Panc1 (cell line): ENCODE measurements around the gene TSPO2. TPM values are rescaled to one million over a fixed set of nuclear protein-coding genes. Genes with fewer than 3 reads are reported as not detected.

Experiments
- ATAC-seq: fragments of 200-7000 bp; cut with Tn5 transposase; 2 replicates; pipeline ENCODE4 v1.9.1; 2020; ENCODE audit warnings: mild to moderate bottlenecking, moderate library complexity
- BruUV-seq: library from RNA; stranded (reverse); fragments of 400-500 nt; replicated peaks from 2 replicates; lab custom pipeline; 2021; lab: Mats Ljungman, UMichigan
- CTCF ChIA-PET: fragments of 300-600 bp; sonication (Branson Sonifier 250); formaldehyde crosslinking; loops from one replicate; lab custom pipeline; 2022; ENCODE audit warnings: antibody characterized with exemption; lab: Charles Lee
- POLR2A ChIA-PET: fragments of 300-600 bp; sonication (Branson Sonifier 250); formaldehyde crosslinking; loops from one replicate; lab custom pipeline; 2022; ENCODE audit warnings: antibody characterized with exemption; lab: Charles Lee
- DNase-seq: peaks from one replicate; pipeline ENCODE4 v3.0.0-alpha.2; 2010; ENCODE audit warnings: low read depth, low spot score
- H3K27ac ChIP-seq: 2 replicates; pipeline ENCODE4 v1.5.1; 2011; ENCODE audit warnings: mild to moderate bottlenecking, low read length, inconsistent platforms
- H3K27me3 ChIP-seq: fragments of 200-500 bp; sonication (Bioruptor generic); 2 replicates; pipeline ENCODE4 v1.6.0; 2014; ENCODE audit warnings: low read length, inconsistent platforms; ENCODE audit not compliant: control insufficient read depth, insufficient read depth
- H3K36me3 ChIP-seq: fragments of 200-500 bp; sonication (Bioruptor generic); 2 replicates; pipeline ENCODE4 v1.5.1; 2014; ENCODE audit warnings: inconsistent platforms, mild to moderate bottlenecking, low read length, moderate library complexity; ENCODE audit not compliant: control insufficient read depth, insufficient read depth
- H3K4me1 ChIP-seq: 2 replicates; pipeline ENCODE4 v1.5.1; 2011; ENCODE audit warnings: inconsistent platforms, mild to moderate bottlenecking, low read length, moderate library complexity; ENCODE audit not compliant: control insufficient read depth, insufficient read depth
- H3K4me3 ChIP-seq, 2 experiments: 2 replicates each; pipeline ENCODE4 v1.5.1; 2011 to 2012; ENCODE audit warnings: low read depth in 2 of 2, low read length in 2 of 2, mild to moderate bottlenecking in 2 of 2, inconsistent platforms in 1 of 2, moderate library complexity in 1 of 2
- H3K9me3 ChIP-seq: fragments of 200-500 bp; sonication (Bioruptor generic); 2 replicates; pipeline ENCODE4 v1.5.1; 2014; ENCODE audit warnings: low read depth, mild to moderate bottlenecking, inconsistent platforms, low read length, moderate library complexity; ENCODE audit not compliant: control insufficient read depth, insufficient read depth
- POLR2AphosphoS5 ChIP-seq: IDR thresholded peaks from 2 replicates; pipeline ENCODE4 v1.6.1; 2012; ENCODE audit warnings: mild to moderate bottlenecking, low read depth, low read length, moderate library complexity
- SIN3A ChIP-seq: IDR thresholded peaks from 2 replicates; pipeline ENCODE4 v1.6.1; 2012; ENCODE audit warnings: low read depth, mild to moderate bottlenecking, low read length, moderate library complexity, borderline replicate concordance; ENCODE audit not compliant: insufficient read depth
- TCF7L2 ChIP-seq: IDR thresholded peaks from 2 replicates; pipeline ENCODE4 v1.6.1; 2011; ENCODE audit warnings: mild to moderate bottlenecking, low read depth, low read length, inconsistent platforms
- in situ Hi-C: cut with HindIII; loops from 2 replicates; pipeline ENCODE4 v1.10.0; 2016; ENCODE audit warnings: low sequenced_read_pairs, low pct_unique_long_range_greater_than_20kb
- intact Hi-C: fragments of 100-400 bp; cut with micrococcal nuclease; formaldehyde crosslinking; loops from one replicate; pipeline ENCODE4 v1.10.0; 2022; ENCODE audit not compliant: unreplicated experiment
- total RNA-seq: library from RNA; stranded (reverse); gene quantifications from one replicate; pipeline ENCODE4 v1.2.1, GENCODE V29; 2021; ENCODE audit not compliant: unreplicated experiment
- TF ChIP-seq, protein P1 (sequence below): fragments of 450-650 bp; IDR thresholded peaks from 2 replicates; pipeline ENCODE4 v1.5.1; 2017; ENCODE audit warnings: mild to moderate bottlenecking
- TF ChIP-seq, protein P2 (sequence below), 2 experiments: IDR thresholded peaks; 2 replicates each; pipeline ENCODE4 v1.6.1; 2011 to 2012; ENCODE audit warnings: low read depth in 2 of 2, control low read depth in 1 of 2, low read length in 1 of 2, mild to moderate bottlenecking in 1 of 2, moderate library complexity in 1 of 2; ENCODE audit not compliant: insufficient read depth in 1 of 2

TSPO2 gene
- total RNA-seq, 1 experiment from 2014 or later: not detected

DNA sequence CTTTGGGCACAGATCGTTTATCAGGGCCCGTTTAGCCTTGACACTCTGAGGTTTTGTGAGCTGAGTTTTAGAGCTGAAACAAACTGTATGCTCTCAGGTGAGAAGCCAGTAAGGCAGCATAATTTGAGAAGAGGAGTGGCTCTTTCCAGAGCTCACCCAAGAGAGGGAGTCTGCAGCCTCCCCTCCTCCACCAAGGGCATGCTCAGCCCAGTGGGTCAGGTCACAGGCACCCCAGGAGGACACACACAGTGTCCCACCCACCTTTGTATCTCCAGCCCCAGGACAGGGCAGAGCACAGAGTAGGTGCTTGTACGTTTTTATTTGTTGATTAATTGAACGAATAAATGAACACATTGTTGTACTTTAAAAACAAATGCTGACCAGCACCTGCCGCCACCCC is 3.4 kb downstream of the TSPO2 start:
- in situ Hi-C loops: no loop called here

DNA sequence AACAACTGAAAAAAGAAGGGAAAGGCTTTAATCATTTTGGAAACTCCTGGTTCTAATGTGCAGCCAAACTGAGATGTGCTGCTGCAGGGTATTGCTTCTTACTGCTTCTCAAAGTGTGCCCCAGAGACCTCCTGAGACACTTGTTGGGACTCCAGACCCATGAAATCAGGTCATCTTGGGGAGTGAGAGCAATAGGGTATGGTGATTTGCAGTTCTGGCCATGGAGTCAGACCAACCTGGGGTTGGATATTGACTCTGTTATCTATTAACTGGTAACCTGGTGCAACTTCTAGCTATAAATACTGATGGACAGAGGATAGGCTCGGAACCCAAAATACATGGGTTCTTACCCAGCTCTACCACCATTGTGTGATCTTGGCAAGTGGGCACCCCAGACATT is 3.8 kb downstream of the TSPO2 start:
- in situ Hi-C loops: no loop called here
- Histone ChIP-seq H3K36me3 (no peaks in the 10 kb centered on the region), H3K27ac (no peak overlapping the region), H3K4me3 (no peak overlapping the region), H3K4me1 (0 out of 2 replicates have a peak, but pooled peaks cover 2% of the 10 kb centered on the region), H3K9me3 (no peaks in the 10 kb centered on the region), H3K27me3 (no peaks in the 10 kb centered on the region)
- TF ChIP-seq TCF7L2: no peak
- TF ChIP-seq, protein P1, sequence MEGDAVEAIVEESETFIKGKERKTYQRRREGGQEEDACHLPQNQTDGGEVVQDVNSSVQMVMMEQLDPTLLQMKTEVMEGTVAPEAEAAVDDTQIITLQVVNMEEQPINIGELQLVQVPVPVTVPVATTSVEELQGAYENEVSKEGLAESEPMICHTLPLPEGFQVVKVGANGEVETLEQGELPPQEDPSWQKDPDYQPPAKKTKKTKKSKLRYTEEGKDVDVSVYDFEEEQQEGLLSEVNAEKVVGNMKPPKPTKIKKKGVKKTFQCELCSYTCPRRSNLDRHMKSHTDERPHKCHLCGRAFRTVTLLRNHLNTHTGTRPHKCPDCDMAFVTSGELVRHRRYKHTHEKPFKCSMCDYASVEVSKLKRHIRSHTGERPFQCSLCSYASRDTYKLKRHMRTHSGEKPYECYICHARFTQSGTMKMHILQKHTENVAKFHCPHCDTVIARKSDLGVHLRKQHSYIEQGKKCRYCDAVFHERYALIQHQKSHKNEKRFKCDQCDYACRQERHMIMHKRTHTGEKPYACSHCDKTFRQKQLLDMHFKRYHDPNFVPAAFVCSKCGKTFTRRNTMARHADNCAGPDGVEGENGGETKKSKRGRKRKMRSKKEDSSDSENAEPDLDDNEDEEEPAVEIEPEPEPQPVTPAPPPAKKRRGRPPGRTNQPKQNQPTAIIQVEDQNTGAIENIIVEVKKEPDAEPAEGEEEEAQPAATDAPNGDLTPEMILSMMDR: no peak
- TF ChIP-seq SIN3A: no peak
- TF ChIP-seq, protein P2, sequence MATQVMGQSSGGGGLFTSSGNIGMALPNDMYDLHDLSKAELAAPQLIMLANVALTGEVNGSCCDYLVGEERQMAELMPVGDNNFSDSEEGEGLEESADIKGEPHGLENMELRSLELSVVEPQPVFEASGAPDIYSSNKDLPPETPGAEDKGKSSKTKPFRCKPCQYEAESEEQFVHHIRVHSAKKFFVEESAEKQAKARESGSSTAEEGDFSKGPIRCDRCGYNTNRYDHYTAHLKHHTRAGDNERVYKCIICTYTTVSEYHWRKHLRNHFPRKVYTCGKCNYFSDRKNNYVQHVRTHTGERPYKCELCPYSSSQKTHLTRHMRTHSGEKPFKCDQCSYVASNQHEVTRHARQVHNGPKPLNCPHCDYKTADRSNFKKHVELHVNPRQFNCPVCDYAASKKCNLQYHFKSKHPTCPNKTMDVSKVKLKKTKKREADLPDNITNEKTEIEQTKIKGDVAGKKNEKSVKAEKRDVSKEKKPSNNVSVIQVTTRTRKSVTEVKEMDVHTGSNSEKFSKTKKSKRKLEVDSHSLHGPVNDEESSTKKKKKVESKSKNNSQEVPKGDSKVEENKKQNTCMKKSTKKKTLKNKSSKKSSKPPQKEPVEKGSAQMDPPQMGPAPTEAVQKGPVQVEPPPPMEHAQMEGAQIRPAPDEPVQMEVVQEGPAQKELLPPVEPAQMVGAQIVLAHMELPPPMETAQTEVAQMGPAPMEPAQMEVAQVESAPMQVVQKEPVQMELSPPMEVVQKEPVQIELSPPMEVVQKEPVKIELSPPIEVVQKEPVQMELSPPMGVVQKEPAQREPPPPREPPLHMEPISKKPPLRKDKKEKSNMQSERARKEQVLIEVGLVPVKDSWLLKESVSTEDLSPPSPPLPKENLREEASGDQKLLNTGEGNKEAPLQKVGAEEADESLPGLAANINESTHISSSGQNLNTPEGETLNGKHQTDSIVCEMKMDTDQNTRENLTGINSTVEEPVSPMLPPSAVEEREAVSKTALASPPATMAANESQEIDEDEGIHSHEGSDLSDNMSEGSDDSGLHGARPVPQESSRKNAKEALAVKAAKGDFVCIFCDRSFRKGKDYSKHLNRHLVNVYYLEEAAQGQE (IDR thresholded peaks at IDR 0.05; ENCODE audit: insufficient read depth in 1 of 2, low read depth in 2 of 2, low read length in 1 of 2): no peak
- TF ChIP-seq POLR2AphosphoS5: no peak
- no TSS peak for BruUV-seq
- POLR2A ChIA-PET: no interaction called here
- intact Hi-C loops: no loop called here
- CTCF ChIA-PET: interaction anchor here (0.6 kb wide), 1 partner anchor 17 kb away, joined by 13 read pairs; no protein-coding TSS in a partner anchor
- DNase-seq (no peak), ATAC-seq (no peak)

More for the DNA sequence above, 3.4 kb downstream of the TSPO2 start:
- CTCF ChIA-PET: no interaction called here
- Histone ChIP-seq H3K4me3 (no peak overlapping the region), H3K9me3 (no peaks in the 10 kb centered on the region), H3K4me1 (0 out of 2 replicates have a peak, but pooled peaks cover 2% of the 10 kb centered on the region), H3K27me3 (no peaks in the 10 kb centered on the region), H3K27ac (no peak overlapping the region), H3K36me3 (no peaks in the 10 kb centered on the region)
- BruUV-seq: no TSS peak
- intact Hi-C loops: no loop called here
- DNase-seq (no peak), ATAC-seq (no peak)
- no peak for TF ChIP-seq POLR2AphosphoS5
- TF ChIP-seq, protein P1: no peak
- no peak for TF ChIP-seq TCF7L2
- TF ChIP-seq SIN3A: no peak
- TF ChIP-seq, protein P2 (IDR thresholded peaks at IDR 0.05; ENCODE audit: insufficient read depth in 1 of 2, low read depth in 2 of 2, low read length in 1 of 2): no peak
- POLR2A ChIA-PET: no interaction called here
